Natural killer cell (primary cell): Measurements from ENCODE around the gene NSUN3. TPM values are rescaled to one million over a fixed set of nuclear protein-coding genes. Genes with fewer than 3 reads are reported as not detected.

Experiments used
- ATAC-seq, 3 donors: fragments of 150-1000 bp in 2 of 3; fragments of 200-7000 bp in 1 of 3; cut with Tn5 transposase; 1 replicate in 1 of 3; 2 replicates in 2 of 3; pipeline ENCODE4 v1.10.0; 2021; ENCODE audit warnings: mild to moderate bottlenecking in 2 of 3, moderate library complexity in 2 of 3
- DNase-seq, 2 donors: peaks; one replicate each; pipeline versions ENCODE4 v3.0.0 to v3.0.0-alpha.2; 2013 to 2021; ENCODE audit warnings: mixed read lengths in 1 of 2
- H3K27ac ChIP-seq: one replicate; pipeline ENCODE4 v1.5.1; 2013; ENCODE audit warnings: mild to moderate bottlenecking, low read length
- H3K27me3 ChIP-seq: one replicate; pipeline ENCODE4 v1.6.1; 2013; ENCODE audit warnings: low read length; ENCODE audit not compliant: control insufficient read depth, insufficient read depth
- H3K36me3 ChIP-seq: one replicate; pipeline ENCODE4 v1.6.1; 2013; ENCODE audit warnings: low read length; ENCODE audit not compliant: control insufficient read depth, insufficient read depth
- H3K4me1 ChIP-seq: one replicate; pipeline ENCODE4 v1.6.1; 2013; ENCODE audit warnings: low read length; ENCODE audit not compliant: control insufficient read depth, insufficient read depth
- H3K4me3 ChIP-seq: one replicate; pipeline ENCODE4 v1.5.1; 2013; ENCODE audit warnings: low read length
- H3K9me3 ChIP-seq: one replicate; pipeline ENCODE4 v1.6.1; 2013; ENCODE audit warnings: low read length; ENCODE audit not compliant: control insufficient read depth, insufficient read depth
- H3K27ac Mint-ChIP-seq, 2 donors: one replicate each; pipeline ENCODE4 v1.8.0; 2022; ENCODE audit warnings: mild to moderate bottlenecking in 2 of 2, mixed read lengths in 2 of 2, moderate library complexity in 1 of 2
- H3K27me3 Mint-ChIP-seq, 2 donors: one replicate each; pipeline ENCODE4 v1.8.0; 2022; ENCODE audit warnings: low read depth in 2 of 2, mixed read lengths in 2 of 2
- H3K36me3 Mint-ChIP-seq: one replicate; pipeline ENCODE4 v1.8.0; 2022; ENCODE audit warnings: mixed read lengths
- H3K4me1 Mint-ChIP-seq, 2 donors: one replicate each; pipeline ENCODE4 v1.8.0; 2022; ENCODE audit warnings: mixed read lengths in 2 of 2
- H3K4me3 Mint-ChIP-seq: one replicate; pipeline ENCODE4 v1.8.0; 2022; ENCODE audit warnings: mild to moderate bottlenecking, moderate library complexity, mixed read lengths
- H3K9me3 Mint-ChIP-seq, 2 donors: one replicate each; pipeline ENCODE4 v1.8.0; 2022; ENCODE audit warnings: mixed read lengths in 2 of 2
- CTCF ChIP-seq: fragments of 200-600 bp; IDR thresholded peaks from one replicate; pipeline ENCODE4 v1.8.0; 2022; ENCODE audit warnings: antibody characterized with exemption
- WGBS: methylation state at CpG from one replicate; pipeline ENCODE4 v1.1.7; 2013; ENCODE audit warnings: missing lambda C conversion rate; ENCODE audit not compliant: insufficient coverage; 5-methylcytosine and 5-hydroxymethylcytosine counted together
- intact Hi-C: fragments of 100-400 bp; cut with micrococcal nuclease; formaldehyde crosslinking; loops from one replicate; pipeline ENCODE4 v1.14.2; 2022
- total RNA-seq, 4 donors: library from RNA; stranded (reverse); fragments of 120-200 nt in 1 of 4; gene quantifications; one replicate each; pipeline versions ENCODE4 v1.2.3 to v1.2.4, GENCODE V29; 2013 to 2022

Gene NSUN3
- total RNA-seq, 3 donors from 2014 or later (not counting 1 experiment from before 2014, with no cell fraction given), result 24.0 to 32.4 (median 28.6) TPM

GRCh38 chr3:94147012-94147411 is 84.2 kb downstream of the NSUN3 start:
- Mint-ChIP-seq H3K4me3 (no peak overlapping the region), H3K36me3 (no peaks in the 10 kb centered on the region), H3K27ac (no peak overlapping the region), H3K9me3 (no peaks in the 10 kb centered on the region), H3K4me1 (no peaks in the 10 kb centered on the region), H3K27me3 (peaks cover 0 to 6% of the 10 kb centered on the region in 2 donors)
- Histone ChIP-seq H3K4me1 (no peaks in the 10 kb centered on the region), H3K27me3 (peaks cover 2% of the 10 kb centered on the region), H3K36me3 (no peaks in the 10 kb centered on the region), H3K27ac (no peak overlapping the region), H3K4me3 (no peak overlapping the region), H3K9me3 (no peaks in the 10 kb centered on the region)
- ATAC-seq (no peak), DNase-seq (no peak)
- intact Hi-C loops, result no loop called here
- no peak for TF ChIP-seq CTCF
- WGBS, result 88% methylated on average over 2 of the region's 3 CpGs

GRCh38 chr3:94150113-94150512 is 87.3 kb downstream of the NSUN3 start:
- H3K4me3 Mint-ChIP-seq, result no peak overlapping the region
- peak; percentile 6 for TF ChIP-seq CTCF
- H3K4me3 ChIP-seq, result no peak overlapping the region
- no peak overlapping the region for H3K27ac Mint-ChIP-seq
- no peaks in the 10 kb centered on the region for H3K27me3 ChIP-seq
- no peak for ATAC-seq
- H3K4me1 Mint-ChIP-seq, result no peaks in the 10 kb centered on the region
- H3K27me3 Mint-ChIP-seq, result peaks cover 0 to 6% of the 10 kb centered on the region in 2 donors
- no peaks in the 10 kb centered on the region for H3K36me3 Mint-ChIP-seq
- H3K9me3 ChIP-seq, result no peaks in the 10 kb centered on the region
- H3K9me3 Mint-ChIP-seq, result no peaks in the 10 kb centered on the region
- no peaks in the 10 kb centered on the region for H3K36me3 ChIP-seq
- no peaks in the 10 kb centered on the region for H3K4me1 ChIP-seq
- DNase-seq, result no peak
- intact Hi-C loops, result no loop called here
- H3K27ac ChIP-seq, result no peak overlapping the region
- 60% methylated on average over 2 of the region's 2 CpGs for WGBS

- no peak overlapping the region for H3K4me3 Mint-ChIP-seq
- WGBS, result 78% methylated on average over 1 of the region's 1 CpG
- no peak overlapping the region for H3K27ac ChIP-seq
- no peaks in the 10 kb centered on the region for H3K36me3 Mint-ChIP-seq
- no peak for TF ChIP-seq CTCF
- no peaks in the 10 kb centered on the region for H3K27me3 ChIP-seq
- no peaks in the 10 kb centered on the region for H3K36me3 ChIP-seq
- no peak overlapping the region for H3K4me3 ChIP-seq
- ATAC-seq (no peak), DNase-seq (no peak)
- H3K9me3 Mint-ChIP-seq, result no peaks in the 10 kb centered on the region
- intact Hi-C loops, result no loop called here
- no peak overlapping the region for H3K27ac Mint-ChIP-seq
- H3K27me3 Mint-ChIP-seq, result no peaks in the 10 kb centered on the region
- H3K4me1 ChIP-seq, result no peaks in the 10 kb centered on the region
- H3K4me1 Mint-ChIP-seq, result no peaks in the 10 kb centered on the region
- H3K9me3 ChIP-seq, result no peaks in the 10 kb centered on the region
These were observed 93.8 kb downstream of the NSUN3 start for GRCh38 chr3:94156626-94157025.

GRCh38 chr3:94158512-94158911 is 95.7 kb downstream of the NSUN3 start:
- Histone ChIP-seq H3K36me3 (no peaks in the 10 kb centered on the region), H3K9me3 (no peaks in the 10 kb centered on the region), H3K4me1 (no peaks in the 10 kb centered on the region), H3K27ac (no peak overlapping the region), H3K4me3 (no peak overlapping the region), H3K27me3 (no peaks in the 10 kb centered on the region)
- WGBS, result 94% methylated on average over 4 of the region's 4 CpGs
- DNase-seq (no peak), ATAC-seq (no peak)
- H3K9me3 Mint-ChIP-seq, result no peaks in the 10 kb centered on the region
- H3K4me3 Mint-ChIP-seq, result no peak overlapping the region
- H3K27me3 Mint-ChIP-seq, result no peaks in the 10 kb centered on the region
- intact Hi-C loops, result no loop called here
- H3K36me3 Mint-ChIP-seq, result no peaks in the 10 kb centered on the region
- H3K27ac Mint-ChIP-seq, result no peak overlapping the region
- H3K4me1 Mint-ChIP-seq, result no peaks in the 10 kb centered on the region
- TF ChIP-seq CTCF, result no peak
